GM12892 (cell line): ENCODE results near the gene NRSN2.

Source experiments
- POLR2AphosphoS5 ChIP-seq: IDR thresholded peaks from 2 replicates; pipeline ENCODE4 v1.6.1; 2011; ENCODE audit warnings: low read depth, low read length, control low read depth
- TAF1 ChIP-seq: IDR thresholded peaks from 2 replicates; pipeline ENCODE4 v1.6.1; 2011; ENCODE audit warnings: low read depth, mild to moderate bottlenecking, control low read depth, low read length, borderline replicate concordance

DNA sequence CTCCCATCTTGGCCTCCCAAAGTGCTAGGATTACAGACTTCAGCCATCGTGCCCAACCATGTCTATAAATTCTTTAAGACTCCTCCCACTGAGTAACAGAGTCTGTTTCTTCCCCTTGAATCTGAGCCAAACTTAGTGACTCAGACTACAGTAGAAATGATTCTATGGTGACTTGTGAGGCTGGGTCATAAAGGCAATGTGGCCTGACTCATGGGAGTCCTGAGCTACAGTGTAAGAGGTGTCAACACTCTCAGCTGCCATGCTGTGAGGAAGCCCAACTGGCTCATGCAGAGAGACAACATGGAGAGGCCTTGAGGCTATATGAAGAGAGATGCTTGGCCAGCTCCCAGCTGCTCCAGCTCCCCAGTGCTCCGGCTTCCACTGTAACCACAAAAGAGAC lies 5.2 kb upstream of the NRSN2 start:
- TF ChIP-seq TAF1 (no peak), POLR2AphosphoS5 (no peak)
